GM19193 (cell line): Measurements from ENCODE around the gene SMAD3.

Experiments
- POLR2A ChIP-seq: IDR thresholded peaks from 4 replicates; pipeline ENCODE4 v1.6.1; 2011; ENCODE audit not compliant: insufficient read depth, insufficient read length; ENCODE audit errors: extremely low read depth

SMAD3 gene

GRCh38 chr15:67031331-67031730 is 34.1 kb upstream of the SMAD3 start:
- no peak for TF ChIP-seq POLR2A

- TF ChIP-seq POLR2A, result no peak
Observed at GRCh38 chr15:67032608-67033007, 32.8 kb upstream of the SMAD3 start.

- TF ChIP-seq POLR2A, result no peak
Observed at GRCh38 chr15:67033012-67033411, 32.4 kb upstream of the SMAD3 start.

- no peak for TF ChIP-seq POLR2A
Observed at GRCh38 chr15:67033571-67034044, 31.8 kb upstream of the SMAD3 start.

- TF ChIP-seq POLR2A, result no peak
Observed at GRCh38 chr15:67035886-67036285, 29.5 kb upstream of the SMAD3 start.

GRCh38 chr15:67036775-67037555 is 28.4 kb upstream of the SMAD3 start:
- TF ChIP-seq POLR2A, result no peak

- no peak for TF ChIP-seq POLR2A
Observed at GRCh38 chr15:67037694-67038093, 27.7 kb upstream of the SMAD3 start.

- no peak for TF ChIP-seq POLR2A
Observed at GRCh38 chr15:67038736-67039135, 26.7 kb upstream of the SMAD3 start.

- no peak for TF ChIP-seq POLR2A
Observed at GRCh38 chr15:67039384-67040075, 25.9 kb upstream of the SMAD3 start.

- TF ChIP-seq POLR2A, result no peak
Observed at GRCh38 chr15:67040277-67040676, 25.1 kb upstream of the SMAD3 start.

- no peak for TF ChIP-seq POLR2A
Observed at GRCh38 chr15:67042551-67043142, 22.8 kb upstream of the SMAD3 start.

- no peak for TF ChIP-seq POLR2A
Observed at GRCh38 chr15:67043939-67044771, 21.2 kb upstream of the SMAD3 start.

- no peak for TF ChIP-seq POLR2A
Observed at GRCh38 chr15:67047149-67047661, 18.2 kb upstream of the SMAD3 start.
